H1 (cell line): ENCODE results near the gene MXD4. TPM values are rescaled to one million over a fixed set of nuclear protein-coding genes. Genes with fewer than 3 reads are reported as not detected.

Source experiments
- CTCF ChIA-PET: fragments of 300-600 bp; sonication (Branson Sonifier 250); formaldehyde crosslinking; loops from one replicate; lab custom pipeline; 2021; ENCODE audit not compliant: partially characterized antibody; lab: Charles Lee
- POLR2A ChIA-PET: fragments of 300-600 bp; sonication (Branson Sonifier 250); formaldehyde crosslinking; loops from one replicate; lab custom pipeline; 2021; ENCODE audit warnings: inconsistent platforms; ENCODE audit not compliant: partially characterized antibody; lab: Charles Lee
- DNase-seq, 2 experiments: peaks; one replicate each; pipeline versions ENCODE4 v3.0.0 to v3.0.0-alpha.2; 2010 to 2022; ENCODE audit warnings: low spot score in 2 of 2, low read depth in 1 of 2, mixed read lengths in 1 of 2
- FAIRE-seq: peaks from 2 replicates; lab custom pipeline; 2011; peaks lifted over from hg19 to GRCh38; lab: Jason Lieb, UNC
- H2AFZ ChIP-seq: 2 replicates; pipeline ENCODE4 v1.8.1; 2012; ENCODE audit warnings: low read length, inconsistent platforms
- H2AK5ac ChIP-seq: 2 replicates; pipeline ENCODE4 v1.6.1; 2013; ENCODE audit warnings: low read depth, low read length
- H2BK120ac ChIP-seq: replicated peaks from 2 replicates; pipeline ENCODE3; 2013; ENCODE audit warnings: low read depth, low read length, inconsistent platforms
- H2BK12ac ChIP-seq: 2 replicates; pipeline ENCODE4 v1.6.1; 2013; ENCODE audit warnings: low read depth, low read length
- H2BK15ac ChIP-seq: 2 replicates; pipeline ENCODE4 v1.6.1; 2013; ENCODE audit warnings: low read length
- H2BK20ac ChIP-seq: 2 replicates; pipeline ENCODE4 v1.6.1; 2013; ENCODE audit warnings: low read length
- H2BK5ac ChIP-seq: 2 replicates; pipeline ENCODE4 v1.6.1; 2013; ENCODE audit warnings: low read depth, low read length
- H3K14ac ChIP-seq: 2 replicates; pipeline ENCODE4 v1.6.1; 2013; ENCODE audit warnings: inconsistent platforms; ENCODE audit not compliant: insufficient read length
- H3K18ac ChIP-seq: 2 replicates; pipeline ENCODE4 v1.6.1; 2013; ENCODE audit warnings: low read length; ENCODE audit errors: extremely low read depth
- H3K23ac ChIP-seq: 2 replicates; pipeline ENCODE4 v1.6.1; 2013; ENCODE audit warnings: inconsistent platforms; ENCODE audit not compliant: insufficient read length
- H3K23me2 ChIP-seq: 2 replicates; pipeline ENCODE4 v1.6.1; 2013; ENCODE audit warnings: low read depth, low read length
- H3K27ac ChIP-seq: 2 replicates; pipeline ENCODE4 v1.6.1; 2011; ENCODE audit warnings: low read depth, low read length, inconsistent platforms
- H3K27me3 ChIP-seq, 4 experiments: replicated peaks in 1 of 4; 1 replicate in 1 of 4; 2 replicates in 3 of 4; pipeline versions ENCODE4 v1.6.1 to v1.8.1; 2011 to 2013; ENCODE audit warnings: low read length in 3 of 4, mild to moderate bottlenecking in 3 of 4, inconsistent platforms in 2 of 4, mixed read lengths in 2 of 4, moderate library complexity in 1 of 4; ENCODE audit not compliant: control insufficient read depth in 3 of 4, insufficient read depth in 3 of 4; ENCODE audit errors: extremely low read depth in 1 of 4
- H3K36me3 ChIP-seq, 4 experiments: 2 replicates each; pipeline versions ENCODE4 v1.6.1 to v1.8.1; 2011 to 2013; ENCODE audit warnings: mild to moderate bottlenecking in 4 of 4, low read length in 3 of 4, moderate library complexity in 2 of 4, control low read depth in 1 of 4, inconsistent platforms in 1 of 4; ENCODE audit not compliant: insufficient read depth in 4 of 4, control insufficient read depth in 2 of 4
- H3K4ac ChIP-seq: replicated peaks from 2 replicates; pipeline ENCODE3; 2013; ENCODE audit warnings: low read length, low read depth, mixed read lengths, inconsistent platforms; ENCODE audit not compliant: insufficient read length
- H3K4me1 ChIP-seq, 4 experiments: replicated peaks in 1 of 4; 1 replicate in 1 of 4; 2 replicates in 3 of 4; pipeline versions ENCODE4 v1.6.1 to v1.8.1; 2011 to 2013; ENCODE audit warnings: low read length in 3 of 4, inconsistent platforms in 2 of 4, mixed read lengths in 1 of 4; ENCODE audit not compliant: insufficient read depth in 4 of 4, control insufficient read depth in 3 of 4
- H3K4me2 ChIP-seq, 2 experiments: 2 replicates each; pipeline versions ENCODE4 v1.6.1 to v1.8.1; 2011 to 2013; ENCODE audit warnings: low read depth in 2 of 2, low read length in 2 of 2, control low read depth in 1 of 2, inconsistent platforms in 1 of 2, mild to moderate bottlenecking in 1 of 2; ENCODE audit not compliant: insufficient read depth in 1 of 2
- H3K4me3 ChIP-seq, 4 experiments: fragments of 200-600, 300-600 bp in 1 of 4; sonication (generic), shearing (Covaris generic), sonication (Bioruptor Twin) in 1 of 4; 2 replicates each; pipeline versions ENCODE4 v1.5.1 to v1.8.1; 2011 to 2016; ENCODE audit warnings: low read length in 4 of 4, low read depth in 3 of 4, control low read depth in 2 of 4, inconsistent platforms in 2 of 4, mild to moderate bottlenecking in 2 of 4, mixed read lengths in 1 of 4, moderate library complexity in 1 of 4; ENCODE audit not compliant: insufficient read depth in 2 of 4; ENCODE audit errors: extremely low read depth in 1 of 4
- H3K56ac ChIP-seq: replicated peaks from 2 replicates; pipeline ENCODE3; 2013; ENCODE audit warnings: low read depth, mild to moderate bottlenecking, mixed read lengths, low read length, inconsistent platforms; ENCODE audit not compliant: insufficient read length
- H3K79me1 ChIP-seq: 2 replicates; pipeline ENCODE4 v1.6.1; 2013; ENCODE audit warnings: low read depth, low read length, control low read depth
- H3K79me2 ChIP-seq, 2 experiments: 2 replicates each; pipeline versions ENCODE4 v1.6.1 to v1.8.1; 2012 to 2013; ENCODE audit warnings: low read length in 2 of 2, mild to moderate bottlenecking in 2 of 2, inconsistent platforms in 1 of 2; ENCODE audit not compliant: insufficient read depth in 2 of 2, control insufficient read depth in 1 of 2
- H3K9ac ChIP-seq, 4 experiments: replicated peaks in 1 of 4; 1 replicate in 1 of 4; 2 replicates in 3 of 4; pipeline versions ENCODE4 v1.6.1 to v1.8.1; 2011 to 2013; ENCODE audit warnings: low read depth in 3 of 4, low read length in 3 of 4, control low read depth in 2 of 4, mild to moderate bottlenecking in 2 of 4, moderate library complexity in 2 of 4, inconsistent platforms in 1 of 4; ENCODE audit errors: extremely low read depth in 1 of 4
- H3K9me3 ChIP-seq, 2 experiments: 2 replicates each; pipeline versions ENCODE4 v1.6.1 to v1.8.1; 2012 to 2013; ENCODE audit warnings: mild to moderate bottlenecking in 2 of 2, moderate library complexity in 2 of 2, control low read depth in 1 of 2, inconsistent platforms in 1 of 2, low read depth in 1 of 2, low read length in 1 of 2, mixed read lengths in 1 of 2; ENCODE audit not compliant: insufficient read depth in 2 of 2
- H4K20me1 ChIP-seq, 2 experiments: replicated peaks in 1 of 2; 2 replicates each; pipeline versions ENCODE3 to v1.8.1; 2011 to 2013; ENCODE audit warnings: inconsistent platforms in 2 of 2, low read length in 2 of 2, mild to moderate bottlenecking in 1 of 2; ENCODE audit not compliant: insufficient read depth in 2 of 2, control insufficient read depth in 1 of 2
- H4K5ac ChIP-seq: 2 replicates; pipeline ENCODE4 v1.6.1; 2013; ENCODE audit warnings: low read length, low read depth, mixed read lengths, inconsistent platforms; ENCODE audit not compliant: insufficient read length
- H4K8ac ChIP-seq: 2 replicates; pipeline ENCODE4 v1.8.0; 2013; ENCODE audit warnings: mild to moderate bottlenecking, moderate library complexity, low read length, inconsistent platforms; ENCODE audit not compliant: insufficient read depth; ENCODE audit errors: extremely low read depth
- H4K91ac ChIP-seq: replicated peaks from 2 replicates; pipeline ENCODE3; 2013; ENCODE audit warnings: low read length, mixed read lengths, inconsistent platforms; ENCODE audit not compliant: insufficient read length
- BCL11A ChIP-seq, 2 experiments: IDR thresholded peaks; one replicate each; pipeline ENCODE4 v1.6.1; 2011; ENCODE audit warnings: low read depth in 2 of 2, low read length in 2 of 2, mild to moderate bottlenecking in 2 of 2
- CBX8 ChIP-seq: fragments of 300-800, 300-1000 bp; sonication (generic); IDR thresholded peaks from 2 replicates; pipeline ENCODE4 v1.7.1; 2016; ENCODE audit warnings: low read depth, low read length, borderline replicate concordance
- CHD2 ChIP-seq: IDR thresholded peaks from 2 replicates; pipeline ENCODE4 v1.6.1; 2012; ENCODE audit warnings: low read length, improper control_type of control experiment
- CTBP2 ChIP-seq: IDR thresholded peaks from 2 replicates; pipeline ENCODE4 v1.7.0; 2011; ENCODE audit warnings: borderline replicate concordance, mild to moderate bottlenecking, moderate library complexity, mixed read lengths, low read length; ENCODE audit not compliant: insufficient read depth, insufficient read length
- E2F6 ChIP-seq: IDR thresholded peaks from 2 replicates; pipeline ENCODE4 v1.6.1; 2012; ENCODE audit warnings: inconsistent platforms
- JUN ChIP-seq: IDR thresholded peaks from 2 replicates; pipeline ENCODE4 v1.6.1; 2011; ENCODE audit warnings: low read depth, mild to moderate bottlenecking, improper control_type of control experiment, low read length
- JUND ChIP-seq: IDR thresholded peaks from 2 replicates; pipeline ENCODE4 v1.6.1; 2011; ENCODE audit warnings: mild to moderate bottlenecking, improper control_type of control experiment, low read length
- NANOG ChIP-seq: IDR thresholded peaks from 2 replicates; pipeline ENCODE4 v1.6.1; 2011; ENCODE audit warnings: low read length, low read depth, mild to moderate bottlenecking, inconsistent platforms; ENCODE audit not compliant: insufficient read depth, poor library complexity, severe bottlenecking
- RAD21 ChIP-seq, 2 experiments: IDR thresholded peaks in 1 of 2; conservative IDR thresholded peaks in 1 of 2; 2 replicates each; pipeline ENCODE4 v1.6.1; 2011; ENCODE audit warnings: low read depth in 2 of 2, low read length in 2 of 2, improper control_type of control experiment in 1 of 2, inconsistent platforms in 1 of 2, mild to moderate bottlenecking in 1 of 2, moderate library complexity in 1 of 2
- SP2 ChIP-seq: IDR thresholded peaks from 2 replicates; pipeline ENCODE4 v1.6.1; 2012; ENCODE audit warnings: mild to moderate bottlenecking, low read length, inconsistent platforms
- TAF7 ChIP-seq: optimal IDR thresholded peaks from 2 replicates; pipeline ENCODE3; 2011; ENCODE audit warnings: low read depth, mild to moderate bottlenecking, inconsistent platforms, low read length, moderate library complexity, borderline replicate concordance
- WGBS, 2 experiments: shearing (Covaris generic) in 1 of 2; methylation state at CpG; one replicate each; pipeline versions ENCODE4 v1.1.6 to v1.1.7; 2013 to 2015; ENCODE audit warnings: low lambda C conversion rate in 2 of 2, mixed read lengths in 2 of 2, inconsistent platforms in 1 of 2, low coverage in 1 of 2, missing lambda C conversion rate in 1 of 2; ENCODE audit not compliant: insufficient replicate concordance in 2 of 2, insufficient coverage in 1 of 2, insufficient read length in 1 of 2; ENCODE audit errors: extremely low coverage in 1 of 2, missing lambda C conversion rate in 1 of 2; 5-methylcytosine and 5-hydroxymethylcytosine counted together
- polyA plus RNA-seq, 7 experiments: library from polyadenylated mRNA; depleted of rRNA in 3 of 7; stranded (reverse) in 5 of 7; unstranded in 2 of 7; fragments of >200 nt in 5 of 7; fragments of 200-250 nt in 2 of 7; gene quantifications; 1 replicate in 5 of 7; 2 replicates in 1 of 7; 4 replicates in 1 of 7; pipeline versions ENCODE4 v1.2.1 to v1.2.3, GENCODE V29; 2011 to 2013; ENCODE audit warnings: missing spikeins in 2 of 7, mixed read lengths in 2 of 7
- total RNA-seq: library from RNA; stranded (reverse); fragmentation: NEBNext Ultra II Directional; extraction: Animal tissue kit (Norgen Biotek cat#: 25700); gene quantifications from 2 replicates; pipeline ENCODE4 v1.2.1, GENCODE V29; 2021

The MXD4 gene
- total and polyA plus RNA-seq, 2 of the 8 experiments (the other 6 are each of a cell fraction or from before 2014, with no cell fraction given): 18.0 to 20.8 TPM

GRCh38 chr4:2304877-2305561 lies 43.1 kb upstream of the MXD4 start:
- no peak overlapping the region for H2BK12ac ChIP-seq
- H2BK15ac ChIP-seq: no peak overlapping the region
- WGBS, 2 experiments: 95% methylated on average over 32 of the region's 41 CpGs; no CpG with 5 or more reads in 1 of the 2 experiments
- no peak overlapping the region for H4K5ac ChIP-seq
- H3K27me3 ChIP-seq: no peaks in the 10 kb centered on the region; a peak in 1 of 7 replicates
- no peak overlapping the region for H3K9ac ChIP-seq
- H4K8ac ChIP-seq: peak overlapping the region; percentile 80
- no peak overlapping the region for H3K27ac ChIP-seq
- H3K9me3 ChIP-seq: peaks cover 0 to 3% of the 10 kb centered on the region in 2 experiments; a peak in 1 of 4 replicates
- H3K18ac ChIP-seq: no peak overlapping the region
- H3K23me2 ChIP-seq: no peaks in the 10 kb centered on the region
- no peak overlapping the region for H3K14ac ChIP-seq
- ChIA-PET CTCF (interaction anchor here (0.6 to 1.7 kb wide), 7 partner anchors 9 to 463 kb away, joined by 3 to 8 read pairs (median 4); no protein-coding TSS in a partner anchor), POLR2A (interaction anchor here (0.8 to 1.4 kb wide), 2 partner anchors 16 to 47 kb away, joined by 3 to 4 read pairs; no protein-coding TSS in a partner anchor)
- no peak overlapping the region for H2AK5ac ChIP-seq
- no peak overlapping the region for H4K91ac ChIP-seq
- H3K4me2 ChIP-seq: no peak overlapping the region
- no peak overlapping the region for H3K4ac ChIP-seq
- H3K56ac ChIP-seq: no peak overlapping the region
- FAIRE-seq: no peak
- no peaks in the 10 kb centered on the region for H3K79me1 ChIP-seq
- H3K4me1 ChIP-seq: no peaks in the 10 kb centered on the region; a peak in 1 of 7 replicates
- H4K20me1 ChIP-seq: no peaks in the 10 kb centered on the region
- no peaks in the 10 kb centered on the region for H3K36me3 ChIP-seq
- H2BK20ac ChIP-seq: no peak overlapping the region
- no peak for DNase-seq
- no peak overlapping the region for H2BK5ac ChIP-seq
- no peak overlapping the region for H2BK120ac ChIP-seq
- H3K79me2 ChIP-seq: no peaks in the 10 kb centered on the region
- no peak overlapping the region for H3K4me3 ChIP-seq
- no peak overlapping the region for H3K23ac ChIP-seq
- H2AFZ ChIP-seq: no peak overlapping the region; the same call in 1 of the 2 replicates
- TF ChIP-seq RAD21 (IDR thresholded peaks at IDR 0.05 in 1 of 2, conservative IDR thresholded peaks at IDR 0.05 in 1 of 2; ENCODE audit: low read depth in 2 of 2, low read length in 2 of 2) (no peak), CTBP2 (no peak), TAF7 (no peak), JUND (no peak), CBX8 (no peak), BCL11A (IDR thresholded peaks at IDR 0.05; ENCODE audit: low read depth in 2 of 2, low read length in 2 of 2) (no peak), CHD2 (no peak), NANOG (no peak), SP2 (no peak), JUN (no peak), E2F6 (no peak)
